HPDE6-E6E7 (cell line): ENCODE results near the gene SPATA31A1.
"Not testable (repeated sequence)": the region's sequence is repeated elsewhere in the genome, so short reads cannot be mapped to it uniquely, and the experiment has no call there.

Experiments
- DNase-seq: peaks from one replicate; pipeline ENCODE4 v3.0.0; 2011; ENCODE audit warnings: missing footprints; ENCODE audit errors: extremely low spot score

Gene SPATA31A1

GRCh38 chr9:39355369-39355768, at the start of gene SPATA31A1:
TSS of gene SPATA31A1 (plus strand) at chr9:39355669. CDS start at chr9:39355731, 62 bp downstream.
- not testable (repeated sequence) for DNase-seq

- not testable (repeated sequence) for DNase-seq
Observed at GRCh38 chr9:39407261-39408204, 52.1 kb downstream of the SPATA31A1 start.

GRCh38 chr9:39411254-39411940, 55.9 kb downstream of the SPATA31A1 start:
- DNase-seq = not testable (repeated sequence)
